ENCODE data around the gene PPHLN1.

Gene PPHLN1

DNA sequence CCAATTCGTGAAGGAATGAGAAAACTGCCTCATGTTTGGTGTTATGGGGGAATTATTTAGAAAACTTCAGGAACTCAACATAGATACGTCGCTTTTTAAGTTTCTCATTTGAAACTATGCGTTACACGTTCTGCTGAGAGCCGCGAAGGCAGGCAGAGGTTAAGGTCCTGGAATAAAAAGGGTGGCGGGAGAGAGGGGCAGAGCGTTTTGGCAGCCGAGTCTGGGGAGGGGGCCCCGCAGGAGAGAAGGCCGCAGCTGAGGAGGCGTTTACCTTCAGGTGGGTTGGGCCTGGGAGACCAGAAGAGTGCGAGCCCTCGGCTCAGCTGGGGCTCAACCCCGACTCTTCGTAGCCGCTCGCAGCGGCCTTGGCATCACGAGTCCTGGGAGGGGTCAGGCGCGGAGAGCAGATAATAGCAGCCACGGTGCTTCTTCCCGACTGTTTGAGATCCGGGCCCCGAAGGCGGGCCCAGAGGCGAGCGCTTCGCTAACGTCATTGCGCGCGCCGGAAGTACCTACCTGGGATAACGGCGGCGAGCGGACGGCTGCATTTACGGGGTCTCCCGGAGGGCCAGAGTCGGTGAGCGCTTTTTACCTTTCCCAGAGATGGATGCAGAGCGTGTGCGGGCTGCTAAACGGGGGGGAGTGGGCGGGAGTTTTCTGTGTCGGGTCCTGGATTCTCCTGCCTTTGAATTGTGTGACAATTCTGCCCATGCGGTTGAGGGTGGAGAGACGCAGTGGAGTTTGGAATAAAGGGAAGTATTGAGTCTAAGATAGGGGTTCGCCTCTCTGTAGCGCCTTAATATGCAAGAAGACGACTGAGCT is at the start of gene PPHLN1, which contains the start of gene ZCRB1:
PPHLN1 (plus strand) TSS at position 515 of the 822 bp plus-strand sequence. CDS start 9,736 bp downstream, outside the sequence.
ZCRB1 (minus strand) TSS at position 442 of the 822 bp plus-strand sequence. CDS start 1,992 bp downstream, outside the sequence.
- peak; percentile 71 for DNase-seq

GRCh38 chr12:42277396-42278127 is 48.4 kb upstream of the PPHLN1 start:
- no peak for DNase-seq

DNA sequence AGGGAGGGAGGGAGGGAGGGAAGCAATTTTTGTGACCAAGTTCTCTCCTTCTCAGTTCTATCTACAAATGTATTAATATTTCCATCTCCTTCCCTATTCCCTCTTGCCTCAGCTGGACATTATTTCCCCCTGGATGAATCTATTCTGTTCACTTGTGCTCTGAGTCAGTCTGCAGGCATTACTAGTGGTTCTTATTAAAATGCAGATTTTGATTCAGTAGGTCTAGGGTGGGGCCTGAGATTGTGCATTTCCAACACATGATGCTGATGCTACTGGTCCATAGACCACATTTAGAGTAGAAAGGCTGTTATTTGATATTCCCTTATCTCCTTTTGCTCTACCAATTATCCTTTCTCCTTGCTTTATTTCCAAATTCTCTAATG is 47.8 kb upstream of the PPHLN1 start:
- DNase-seq, result no peak

GRCh38 chr12:42281278-42281677 is 44.7 kb upstream of the PPHLN1 start:
- no peak for DNase-seq

GRCh38 chr12:42281844-42282243 is 44.1 kb upstream of the PPHLN1 start:
- no peak for DNase-seq

GRCh38 chr12:42282294-42282693 is 43.7 kb upstream of the PPHLN1 start:
- DNase-seq, result no peak

GRCh38 chr12:42283739-42284138 is 42.2 kb upstream of the PPHLN1 start:
- DNase-seq, result no peak

DNA sequence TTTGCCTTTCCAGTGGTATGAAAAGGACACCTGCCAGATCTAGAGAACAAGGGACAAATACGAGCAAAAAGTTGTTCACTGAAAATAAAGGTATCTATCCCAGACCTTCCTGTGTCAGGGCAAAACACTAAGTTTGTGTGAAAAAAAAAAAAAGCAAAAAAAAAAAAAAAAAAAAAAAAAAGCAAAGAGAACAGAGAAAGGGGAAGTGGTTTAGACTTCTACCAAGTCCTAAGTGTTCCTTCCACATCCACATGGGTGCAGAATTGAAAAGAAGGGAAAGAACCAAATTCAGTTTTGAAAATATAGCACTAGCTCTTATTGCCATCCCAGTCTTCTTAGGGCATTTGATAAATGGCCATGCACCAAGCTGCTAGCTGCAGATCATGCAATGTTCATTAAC is 41.8 kb upstream of the PPHLN1 start:
- no peak for DNase-seq

DNA sequence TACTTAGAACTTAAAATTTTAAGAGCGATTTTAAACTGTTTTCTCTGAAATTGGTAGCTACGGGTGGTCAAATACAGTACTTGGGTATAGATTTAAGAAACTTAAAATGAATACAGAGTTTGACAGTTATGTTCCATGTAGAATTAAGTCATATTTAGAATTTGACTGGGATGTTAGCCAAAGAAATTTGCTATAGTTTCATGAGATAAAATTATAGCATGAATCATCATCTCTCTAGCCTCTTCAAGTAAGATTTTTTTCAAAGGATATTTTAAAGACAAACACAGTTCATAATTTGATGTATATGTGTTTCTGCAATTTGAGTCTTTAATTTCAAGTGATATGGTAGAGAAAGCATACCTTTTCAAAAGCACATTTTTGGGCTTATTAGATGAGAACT is 41.1 kb upstream of the PPHLN1 start:
- DNase-seq, result no peak

- DNase-seq, result no peak
Observed at GRCh38 chr12:42285431-42285830, 40.5 kb upstream of the PPHLN1 start.

- DNase-seq, result no peak
Observed at GRCh38 chr12:42286741-42287140, 39.2 kb upstream of the PPHLN1 start.

- DNase-seq, result no peak
Observed at GRCh38 chr12:42288544-42288943, 37.4 kb upstream of the PPHLN1 start.

- DNase-seq, result no peak
Observed at GRCh38 chr12:42291680-42292079, 34.3 kb upstream of the PPHLN1 start.

- DNase-seq, result no peak
Observed at GRCh38 chr12:42296503-42297109, 29.4 kb upstream of the PPHLN1 start.

DNA sequence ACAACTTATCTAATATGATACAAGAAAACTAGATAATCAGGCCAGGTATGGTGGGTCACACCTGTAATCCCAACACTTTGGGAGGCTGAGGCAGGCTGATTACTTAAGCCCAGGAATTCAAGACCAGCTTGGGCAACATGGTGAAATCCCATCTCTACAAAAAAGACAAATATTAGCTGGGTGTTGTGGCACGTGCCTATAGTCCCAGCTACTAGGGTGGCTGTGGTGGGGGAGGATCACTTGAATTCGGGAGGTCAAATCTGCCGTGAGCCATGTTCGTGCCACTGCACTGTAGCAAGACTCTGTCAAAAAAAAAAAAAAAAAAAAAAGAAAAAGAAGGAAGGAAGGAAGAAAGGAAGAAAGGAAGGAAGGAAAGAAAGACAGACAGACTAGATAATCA is 27.1 kb upstream of the PPHLN1 start:
- no peak for DNase-seq

- no peak for DNase-seq
Observed at GRCh38 chr12:42299392-42300308, 26.3 kb upstream of the PPHLN1 start.

DNA sequence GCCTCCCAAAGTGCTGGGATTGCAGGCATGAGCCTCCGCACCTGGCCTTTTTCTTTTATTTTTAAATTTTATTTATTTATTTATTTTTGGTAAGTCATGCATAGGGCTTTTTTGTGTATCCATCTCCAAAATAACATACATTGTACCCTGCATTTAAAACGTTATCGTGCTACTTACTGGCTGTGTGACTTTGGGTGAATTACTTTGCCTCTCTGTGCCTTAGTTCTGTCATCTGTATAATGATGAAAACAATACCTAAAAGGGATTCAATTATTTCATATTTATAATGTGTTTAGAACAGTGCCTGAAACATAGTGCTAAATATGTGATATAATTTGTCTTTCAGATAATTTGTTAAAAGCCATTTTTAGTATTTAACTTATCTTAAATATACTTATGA is 19.7 kb upstream of the PPHLN1 start:
- DNase-seq, result no peak

DNA sequence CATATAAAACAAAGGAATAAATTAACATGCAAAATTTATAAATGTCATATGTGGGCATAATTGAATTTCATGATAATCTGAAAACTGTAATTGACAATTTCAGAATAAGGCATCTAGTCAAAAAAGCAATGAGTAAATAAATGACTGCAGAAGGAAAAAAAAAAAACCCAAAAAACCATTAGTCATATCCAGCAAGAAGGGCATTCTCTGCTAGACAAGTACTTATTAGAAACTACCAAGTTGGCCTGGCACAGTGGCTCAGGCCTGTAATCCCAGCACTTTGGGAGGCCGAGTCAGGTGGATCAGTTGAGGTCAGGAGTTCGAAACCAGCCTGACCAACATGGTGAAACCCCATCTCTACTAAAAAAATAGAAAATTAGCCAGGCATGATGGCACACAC is 17.6 kb upstream of the PPHLN1 start:
- no peak for DNase-seq

DNA sequence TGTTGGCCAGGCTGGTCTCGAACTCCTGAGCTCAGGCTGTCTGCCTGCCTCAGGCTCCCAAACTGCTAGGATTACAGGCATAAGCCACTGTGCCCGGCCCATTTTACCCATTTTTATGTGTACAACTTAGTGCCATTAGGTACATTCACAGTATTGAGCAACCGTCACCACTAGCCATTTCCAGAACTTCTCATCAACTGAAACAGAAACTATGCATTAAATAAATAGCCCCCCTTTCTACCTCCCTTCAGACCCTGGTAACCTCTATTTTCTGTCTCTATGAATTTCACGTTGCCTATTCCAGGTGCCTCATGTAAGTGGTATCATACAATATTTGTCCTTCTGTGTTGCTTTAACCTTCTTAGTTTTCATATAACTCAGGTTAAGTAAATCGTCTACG is 16.0 kb upstream of the PPHLN1 start:
- no peak for DNase-seq

DNA sequence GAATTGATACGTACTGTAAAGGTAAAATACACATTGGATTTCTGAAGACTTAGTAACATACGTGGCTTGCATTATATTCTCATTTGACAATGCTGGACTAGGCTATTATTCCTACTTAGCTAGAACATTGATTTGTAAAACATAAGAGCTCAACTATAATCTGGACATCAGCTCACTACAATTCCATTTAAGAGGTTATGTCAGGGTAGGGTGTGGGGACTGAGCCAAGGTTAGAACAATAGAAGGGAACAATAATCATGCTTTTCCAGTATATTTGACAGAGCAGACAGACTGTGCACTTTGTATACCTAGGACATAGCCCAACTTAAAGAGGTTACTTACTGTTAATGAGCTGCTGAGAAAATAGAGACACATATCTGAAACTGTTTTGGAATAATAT is 10.9 kb upstream of the PPHLN1 start:
- no peak for DNase-seq

DNA sequence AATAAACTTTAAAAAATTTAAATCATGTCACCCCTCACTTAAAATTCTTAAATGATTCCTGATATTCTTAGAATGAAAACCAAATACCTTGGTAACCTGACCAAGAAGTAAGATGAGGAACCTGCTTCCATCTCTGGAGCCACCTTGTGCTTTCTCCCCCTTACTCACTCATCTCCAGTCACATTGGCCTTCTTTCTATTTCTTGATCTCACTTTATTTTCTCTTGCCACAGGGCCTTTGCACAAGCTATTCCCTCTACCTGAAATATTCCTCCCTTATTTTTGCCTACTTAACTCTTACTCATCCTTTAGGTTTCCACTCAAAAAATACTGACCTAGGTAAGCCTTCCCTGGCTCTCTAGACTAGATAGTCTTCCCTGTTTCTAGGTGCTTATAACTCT is 5.2 kb upstream of the PPHLN1 start:
- DNase-seq, result no peak

DNA sequence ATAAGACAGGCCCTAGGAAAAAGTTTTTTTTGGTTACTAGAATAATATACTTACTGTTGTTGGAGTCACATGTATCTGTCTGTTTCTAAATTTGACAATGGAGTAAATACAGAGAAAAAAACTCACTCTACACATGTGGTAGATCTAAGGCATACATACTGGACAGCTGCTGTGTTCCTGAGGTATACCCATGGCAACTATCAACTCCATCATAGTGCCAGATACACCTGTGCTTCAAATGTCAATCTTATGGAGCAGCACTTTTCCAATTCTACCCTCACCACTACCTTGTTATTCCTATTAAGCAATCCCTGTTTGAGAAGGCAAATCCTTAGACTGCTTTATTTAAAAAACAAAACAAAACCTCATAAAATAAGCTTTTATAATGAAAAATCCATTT is 3.4 kb upstream of the PPHLN1 start:
- no peak for DNase-seq

- DNase-seq, result no peak
Observed at GRCh38 chr12:42323856-42324255, 2.1 kb upstream of the PPHLN1 start.

Data from NCI-H1092 treated with DMSO at 0.1 percent for 48 hours (cell line).